ENCODE results near the gene CADPS. TPM values are rescaled to one million over a fixed set of nuclear protein-coding genes. Genes with fewer than 3 reads are reported as not detected.

CADPS gene
- total and polyA plus RNA-seq, 9 of the 15 experiments (the other 6 are each of a cell fraction or from before 2014, with no cell fraction given), result not detected

DNA sequence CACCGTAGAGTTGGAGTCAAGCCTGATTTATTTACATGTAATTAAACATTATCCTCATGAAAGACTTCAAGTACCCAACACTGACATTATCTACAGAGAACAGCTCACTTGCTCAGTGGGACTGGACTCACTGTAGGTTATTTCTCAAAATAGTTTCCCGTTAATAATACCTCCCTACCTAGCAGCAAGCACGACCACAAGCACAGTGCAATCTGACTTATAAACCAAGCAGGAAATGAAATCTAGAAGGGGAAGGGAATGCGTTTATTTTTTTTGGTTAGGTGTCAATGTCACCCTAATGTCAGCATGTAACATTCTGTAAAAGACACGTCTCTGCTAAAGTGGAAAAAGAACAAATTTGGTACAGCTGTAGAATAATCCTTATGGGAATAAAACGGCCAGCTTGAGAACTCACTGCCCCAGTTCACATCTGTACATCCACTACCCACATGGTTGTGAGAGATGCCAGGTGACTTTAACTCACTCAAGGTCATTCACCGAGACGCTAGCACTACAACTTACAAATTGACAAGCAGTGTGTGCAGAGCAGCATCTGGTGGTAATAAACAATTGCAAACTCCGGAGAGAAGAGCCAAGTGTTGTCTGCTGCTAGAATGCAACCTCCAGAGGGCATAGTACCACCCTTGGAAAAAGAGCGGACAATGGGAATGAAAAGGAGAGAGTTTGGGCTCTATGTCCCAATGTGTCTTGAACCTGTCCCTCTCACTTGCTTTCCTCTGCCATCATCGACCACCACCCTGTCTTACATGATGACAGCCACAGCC lies 242.5 kb downstream of the CADPS start:
- Histone ChIP-seq H3K9me1 (ENCODE audit: control insufficient read depth, insufficient read depth, low read length) (no peaks in the 10 kb centered on the region), H3K4me1 (replicated peaks in 1 of 2; ENCODE audit: control insufficient read depth in 2 of 2, insufficient read depth in 2 of 2, low read length in 2 of 2) (no peaks in the 10 kb centered on the region), H3K4me2 (ENCODE audit: insufficient read depth, low read length) (no peak overlapping the region), H3K27me3 (ENCODE audit: control insufficient read depth in 2 of 2, insufficient read depth in 2 of 2, low read length in 2 of 2) (no peaks in the 10 kb centered on the region), H2AFZ (ENCODE audit: low read depth, low read length) (no peak overlapping the region), H3K4me3 (no peak overlapping the region), H3K27ac (ENCODE audit: extremely low read depth, low read depth, low read length) (no peak overlapping the region), H3K9me3 (replicated peaks; ENCODE audit: control insufficient read depth, insufficient read depth, low read depth, low read length) (no peaks in the 10 kb centered on the region), H3K9ac (ENCODE audit: insufficient read depth in 1 of 2, low read depth in 2 of 2, low read length in 2 of 2) (no peak overlapping the region), H3K79me2 (ENCODE audit: control insufficient read depth, insufficient read depth, low read length) (no peaks in the 10 kb centered on the region), H3K36me3 (ENCODE audit: control insufficient read depth, insufficient read depth, low read length) (no peaks in the 10 kb centered on the region), H4K20me1 (replicated peaks; ENCODE audit: control insufficient read depth, insufficient read depth, low read length) (no peaks in the 10 kb centered on the region)
- POLR2A ChIA-PET, result no interaction called here
- 0% methylated on average over 10 of the region's 11 CpGs for WGBS (ENCODE audit: insufficient coverage, low coverage, missing lambda C conversion rate)
- FAIRE-seq (no peak), DNase-seq (ENCODE audit: extremely low read depth in 1 of 4, low spot score in 3 of 4) (no peak), ATAC-seq (no peak)
- CTCF ChIA-PET (ENCODE audit: low intra/inter-chr PET ratio), result no interaction called here
- TF ChIP-seq, protein P1, sequence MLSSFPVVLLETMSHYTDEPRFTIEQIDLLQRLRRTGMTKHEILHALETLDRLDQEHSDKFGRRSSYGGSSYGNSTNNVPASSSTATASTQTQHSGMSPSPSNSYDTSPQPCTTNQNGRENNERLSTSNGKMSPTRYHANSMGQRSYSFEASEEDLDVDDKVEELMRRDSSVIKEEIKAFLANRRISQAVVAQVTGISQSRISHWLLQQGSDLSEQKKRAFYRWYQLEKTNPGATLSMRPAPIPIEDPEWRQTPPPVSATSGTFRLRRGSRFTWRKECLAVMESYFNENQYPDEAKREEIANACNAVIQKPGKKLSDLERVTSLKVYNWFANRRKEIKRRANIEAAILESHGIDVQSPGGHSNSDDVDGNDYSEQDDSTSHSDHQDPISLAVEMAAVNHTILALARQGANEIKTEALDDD (IDR thresholded peaks at IDR 0.05), result no peak
- TF ChIP-seq, protein P2, sequence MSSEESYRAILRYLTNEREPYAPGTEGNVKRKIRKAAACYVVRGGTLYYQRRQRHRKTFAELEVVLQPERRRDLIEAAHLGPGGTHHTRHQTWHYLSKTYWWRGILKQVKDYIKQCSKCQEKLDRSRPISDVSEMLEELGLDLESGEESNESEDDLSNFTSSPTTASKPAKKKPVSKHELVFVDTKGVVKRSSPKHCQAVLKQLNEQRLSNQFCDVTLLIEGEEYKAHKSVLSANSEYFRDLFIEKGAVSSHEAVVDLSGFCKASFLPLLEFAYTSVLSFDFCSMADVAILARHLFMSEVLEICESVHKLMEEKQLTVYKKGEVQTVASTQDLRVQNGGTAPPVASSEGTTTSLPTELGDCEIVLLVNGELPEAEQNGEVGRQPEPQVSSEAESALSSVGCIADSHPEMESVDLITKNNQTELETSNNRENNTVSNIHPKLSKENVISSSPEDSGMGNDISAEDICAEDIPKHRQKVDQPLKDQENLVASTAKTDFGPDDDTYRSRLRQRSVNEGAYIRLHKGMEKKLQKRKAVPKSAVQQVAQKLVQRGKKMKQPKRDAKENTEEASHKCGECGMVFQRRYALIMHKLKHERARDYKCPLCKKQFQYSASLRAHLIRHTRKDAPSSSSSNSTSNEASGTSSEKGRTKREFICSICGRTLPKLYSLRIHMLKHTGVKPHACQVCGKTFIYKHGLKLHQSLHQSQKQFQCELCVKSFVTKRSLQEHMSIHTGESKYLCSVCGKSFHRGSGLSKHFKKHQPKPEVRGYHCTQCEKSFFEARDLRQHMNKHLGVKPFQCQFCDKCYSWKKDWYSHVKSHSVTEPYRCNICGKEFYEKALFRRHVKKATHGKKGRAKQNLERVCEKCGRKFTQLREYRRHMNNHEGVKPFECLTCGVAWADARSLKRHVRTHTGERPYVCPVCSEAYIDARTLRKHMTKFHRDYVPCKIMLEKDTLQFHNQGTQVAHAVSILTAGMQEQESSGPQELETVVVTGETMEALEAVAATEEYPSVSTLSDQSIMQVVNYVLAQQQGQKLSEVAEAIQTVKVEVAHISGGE (CRISPR knock-in tag; IDR thresholded peaks at IDR 0.05), result peak in 1 of 3 experiments; percentile 7; a peak in 1 of 6 replicates
- TF ChIP-seq RBM39 (optimal IDR thresholded peaks at IDR 0.05; ENCODE audit: low read depth, low read length), result no peak
- BruUV-seq (replicated peaks), result no TSS peak
- in situ Hi-C loops (cut with MboI), result no loop called here
- intact Hi-C loops (cut with micrococcal nuclease), result no loop called here

Measured in K562 (cell line).